ENCODE data around the gene OCLN. TPM values are rescaled to one million over a fixed set of nuclear protein-coding genes. Genes with fewer than 3 reads are reported as not detected.
"Not testable (repeated sequence)": the region's sequence is repeated elsewhere in the genome, so short reads cannot be mapped to it uniquely, and the experiment has no call there.

OCLN gene
- total and polyA plus RNA-seq, 7 experiments from 2014 or later, result 0.07 to 8.5 (median 1.6) TPM

DNA sequence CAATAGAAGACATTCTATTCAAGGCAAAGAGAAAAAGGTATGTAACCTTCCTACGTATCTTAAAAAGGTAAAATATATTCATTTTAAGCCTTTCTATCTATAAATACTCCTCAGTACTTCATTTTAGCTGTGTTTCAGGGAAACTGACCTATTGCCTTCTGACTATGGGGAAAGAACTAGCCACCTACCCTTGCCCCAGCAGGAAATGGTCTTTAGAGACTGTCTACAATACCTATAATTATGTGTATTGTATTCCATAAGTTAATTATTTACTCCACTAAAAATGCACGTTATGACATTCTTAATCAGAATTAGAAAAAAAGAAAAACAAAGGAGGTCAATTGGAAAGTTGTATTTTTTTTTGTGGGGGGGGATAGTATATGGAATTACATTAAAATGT is 73.6 kb downstream of the OCLN start:
- H3K4me3 ChIP-seq (ENCODE audit: low read length); POLR2A ChIA-PET; H3K4me3 Mint-ChIP-seq; H3K27me3 ChIP-seq (ENCODE audit: control insufficient read depth in 2 of 2, insufficient read depth in 2 of 2, low read length in 2 of 2); H3K27ac ChIP-seq (ENCODE audit: low read depth, low read length); H3K4me1 ChIP-seq (ENCODE audit: control insufficient read depth in 2 of 2, insufficient read depth in 2 of 2, low read length in 2 of 2); H3K9me3 ChIP-seq (ENCODE audit: control insufficient read depth in 2 of 3, low read length in 3 of 3); ATAC-seq; CTCF ChIA-PET; H3K27ac Mint-ChIP-seq; H3K36me3 Mint-ChIP-seq; H3K9me3 Mint-ChIP-seq; H3K36me3 ChIP-seq (ENCODE audit: control insufficient read depth in 2 of 3, insufficient read depth in 3 of 3, low read length in 3 of 3); H3K27me3 Mint-ChIP-seq; DNase-seq; intact Hi-C loops (cut with micrococcal nuclease); H3K4me1 Mint-ChIP-seq: not testable (repeated sequence)

DNA sequence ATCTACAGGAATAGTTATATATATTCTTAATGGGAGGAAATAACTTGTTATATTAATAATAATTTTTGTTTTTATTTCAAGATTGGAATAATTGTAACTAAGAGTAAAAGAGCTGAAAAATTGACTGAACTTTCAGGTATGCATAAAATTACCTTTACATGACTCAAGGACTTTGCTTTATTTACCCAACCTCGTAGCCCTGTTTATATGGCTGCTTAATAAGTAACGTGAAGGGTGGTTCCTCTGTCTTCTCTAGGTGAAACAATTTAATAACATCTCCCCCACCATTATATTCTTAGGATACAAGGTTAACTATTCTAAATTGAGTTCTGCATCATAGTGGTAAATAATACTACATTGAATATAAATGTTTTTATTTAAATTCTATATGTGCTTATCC is 75.5 kb downstream of the OCLN start:
- H3K27me3 ChIP-seq (ENCODE audit: control insufficient read depth in 2 of 2, insufficient read depth in 2 of 2, low read length in 2 of 2); H3K4me1 Mint-ChIP-seq; H3K4me3 ChIP-seq (ENCODE audit: low read length); POLR2A ChIA-PET; H3K4me3 Mint-ChIP-seq; H3K27ac Mint-ChIP-seq; H3K36me3 Mint-ChIP-seq; H3K4me1 ChIP-seq (ENCODE audit: control insufficient read depth in 2 of 2, insufficient read depth in 2 of 2, low read length in 2 of 2); CTCF ChIA-PET; DNase-seq; H3K27ac ChIP-seq (ENCODE audit: low read depth, low read length); ATAC-seq; intact Hi-C loops (cut with micrococcal nuclease); H3K9me3 Mint-ChIP-seq; H3K9me3 ChIP-seq (ENCODE audit: control insufficient read depth in 2 of 3, low read length in 3 of 3); H3K27me3 Mint-ChIP-seq; H3K36me3 ChIP-seq (ENCODE audit: control insufficient read depth in 2 of 3, insufficient read depth in 3 of 3, low read length in 3 of 3): not testable (repeated sequence)

DNA sequence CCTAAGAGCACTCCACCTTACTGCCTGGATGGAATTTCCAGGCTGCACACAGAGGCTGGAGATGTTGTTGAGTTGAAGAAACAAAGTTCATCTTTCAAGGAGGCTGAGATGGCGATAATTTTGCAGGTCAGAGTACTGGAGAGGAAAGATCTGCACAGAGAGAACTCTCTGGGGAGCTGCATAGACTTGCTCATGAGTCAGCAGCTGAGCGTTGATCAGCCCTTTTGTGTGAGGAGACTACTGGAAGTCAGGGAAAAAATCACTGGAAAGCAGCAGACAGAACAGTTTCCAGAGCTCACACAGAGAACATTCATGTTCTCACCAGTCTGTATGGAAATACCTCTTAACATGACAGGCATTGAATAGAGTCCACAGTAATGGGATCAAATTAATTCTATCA is 90.8 kb downstream of the OCLN start:
- ATAC-seq; H3K9me3 Mint-ChIP-seq; H3K4me1 ChIP-seq (ENCODE audit: control insufficient read depth in 2 of 2, insufficient read depth in 2 of 2, low read length in 2 of 2); H3K4me3 Mint-ChIP-seq; H3K36me3 ChIP-seq (ENCODE audit: control insufficient read depth in 2 of 3, insufficient read depth in 3 of 3, low read length in 3 of 3); H3K27ac ChIP-seq (ENCODE audit: low read depth, low read length); POLR2A ChIA-PET; H3K27ac Mint-ChIP-seq; H3K27me3 ChIP-seq (ENCODE audit: control insufficient read depth in 2 of 2, insufficient read depth in 2 of 2, low read length in 2 of 2); H3K9me3 ChIP-seq (ENCODE audit: control insufficient read depth in 2 of 3, low read length in 3 of 3); intact Hi-C loops (cut with micrococcal nuclease); H3K36me3 Mint-ChIP-seq; DNase-seq; H3K4me3 ChIP-seq (ENCODE audit: low read length); CTCF ChIA-PET; H3K27me3 Mint-ChIP-seq; H3K4me1 Mint-ChIP-seq: not testable (repeated sequence)

DNA sequence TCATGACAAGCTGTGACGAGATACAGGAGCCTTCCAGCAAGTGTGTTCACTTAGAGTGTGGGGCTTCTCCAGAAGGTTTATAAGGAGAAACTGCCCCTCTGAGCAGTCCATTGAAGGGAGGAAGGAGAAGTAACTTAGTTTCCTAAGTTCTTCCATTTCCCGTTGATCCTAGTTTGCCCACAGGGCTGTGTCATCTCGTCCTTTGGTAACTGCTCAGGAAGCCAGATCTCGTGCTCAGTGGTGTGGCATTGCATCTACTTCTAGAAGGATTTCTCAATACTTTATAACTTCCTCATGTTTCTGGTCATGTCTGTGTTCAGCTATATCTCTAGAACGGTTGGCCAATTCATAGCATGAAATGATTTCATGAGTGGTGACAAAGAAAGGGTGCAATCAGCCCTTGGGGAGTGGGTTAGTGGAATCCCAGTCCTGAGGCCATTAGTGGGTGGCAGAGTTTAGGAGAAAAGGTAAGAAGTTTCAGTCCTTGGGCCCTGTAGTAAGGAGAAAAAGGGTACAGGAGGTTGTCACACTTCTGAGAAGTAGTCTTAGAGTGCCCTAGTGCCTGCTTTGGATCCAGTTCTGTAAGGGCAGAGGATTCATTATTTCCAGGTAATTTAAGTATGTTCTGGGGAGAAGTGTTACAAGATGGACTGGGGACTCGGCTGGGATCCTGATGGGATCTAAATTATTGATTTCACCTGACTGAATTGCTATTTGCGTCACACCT is 103.7 kb downstream of the OCLN start:
- CTCF ChIA-PET; H3K27ac ChIP-seq (ENCODE audit: low read depth, low read length); H3K27me3 ChIP-seq (ENCODE audit: control insufficient read depth in 2 of 2, insufficient read depth in 2 of 2, low read length in 2 of 2); H3K9me3 Mint-ChIP-seq; H3K4me3 ChIP-seq (ENCODE audit: low read length); H3K4me1 ChIP-seq (ENCODE audit: control insufficient read depth in 2 of 2, insufficient read depth in 2 of 2, low read length in 2 of 2); H3K36me3 Mint-ChIP-seq; H3K27ac Mint-ChIP-seq; POLR2A ChIA-PET; H3K27me3 Mint-ChIP-seq; DNase-seq; intact Hi-C loops (cut with micrococcal nuclease); H3K4me1 Mint-ChIP-seq; H3K4me3 Mint-ChIP-seq; H3K9me3 ChIP-seq (ENCODE audit: control insufficient read depth in 2 of 3, low read length in 3 of 3); H3K36me3 ChIP-seq (ENCODE audit: control insufficient read depth in 2 of 3, insufficient read depth in 3 of 3, low read length in 3 of 3): not testable (repeated sequence)
- ATAC-seq, result peak; percentile 90

DNA sequence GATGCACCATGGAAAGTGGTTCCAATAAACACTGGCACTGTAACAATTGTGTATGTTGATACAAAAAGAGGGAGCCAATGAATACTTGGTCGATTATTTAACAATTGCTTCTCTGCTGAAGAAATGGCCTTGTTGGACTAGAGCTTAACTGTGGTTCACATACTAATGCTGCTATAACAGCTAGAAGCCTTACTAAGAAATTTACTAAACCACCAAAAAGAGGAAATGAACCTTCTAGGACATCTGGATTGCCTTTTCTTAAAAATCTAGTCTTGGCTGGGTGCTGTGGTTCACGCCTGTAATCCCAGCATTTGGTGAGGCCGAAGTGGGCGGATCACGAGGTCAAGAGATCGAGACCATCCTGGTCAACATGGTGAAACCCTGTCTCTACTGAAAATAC is 109.4 kb downstream of the OCLN start:
- H3K4me1 ChIP-seq (ENCODE audit: control insufficient read depth in 2 of 2, insufficient read depth in 2 of 2, low read length in 2 of 2); H3K4me1 Mint-ChIP-seq; H3K4me3 ChIP-seq (ENCODE audit: low read length); CTCF ChIA-PET; H3K36me3 Mint-ChIP-seq; H3K27ac Mint-ChIP-seq; intact Hi-C loops (cut with micrococcal nuclease); H3K9me3 ChIP-seq (ENCODE audit: control insufficient read depth in 2 of 3, low read length in 3 of 3); H3K27ac ChIP-seq (ENCODE audit: low read depth, low read length); H3K27me3 ChIP-seq (ENCODE audit: control insufficient read depth in 2 of 2, insufficient read depth in 2 of 2, low read length in 2 of 2); H3K4me3 Mint-ChIP-seq; H3K36me3 ChIP-seq (ENCODE audit: control insufficient read depth in 2 of 3, insufficient read depth in 3 of 3, low read length in 3 of 3); POLR2A ChIA-PET; H3K9me3 Mint-ChIP-seq; H3K27me3 Mint-ChIP-seq; DNase-seq: not testable (repeated sequence)
- peak; percentile 53 for ATAC-seq

DNA sequence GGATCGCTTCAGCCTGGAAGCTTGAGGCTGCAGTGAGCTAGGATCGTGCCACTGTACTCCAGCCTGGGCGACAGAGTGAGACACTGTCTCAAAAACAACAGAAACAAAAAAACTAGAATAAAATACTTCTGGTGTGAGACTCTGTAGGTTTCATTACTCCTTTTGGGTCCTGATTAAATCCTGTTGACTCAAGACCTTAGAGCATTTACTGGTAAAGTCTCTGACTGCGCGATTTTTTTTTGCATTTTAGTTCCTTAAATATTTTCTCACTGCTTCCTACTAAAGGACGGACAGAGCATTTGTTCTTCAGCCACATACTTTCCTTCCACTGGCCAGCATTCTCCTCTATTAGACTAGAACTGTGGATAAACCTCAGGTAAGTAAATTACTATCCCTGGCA is 114.2 kb downstream of the OCLN start:
- H3K9me3 ChIP-seq (ENCODE audit: control insufficient read depth in 2 of 3, low read length in 3 of 3); H3K27me3 ChIP-seq (ENCODE audit: control insufficient read depth in 2 of 2, insufficient read depth in 2 of 2, low read length in 2 of 2); DNase-seq; H3K36me3 ChIP-seq (ENCODE audit: control insufficient read depth in 2 of 3, insufficient read depth in 3 of 3, low read length in 3 of 3); H3K9me3 Mint-ChIP-seq; CTCF ChIA-PET; H3K27ac Mint-ChIP-seq; H3K4me3 ChIP-seq (ENCODE audit: low read length); H3K27me3 Mint-ChIP-seq; POLR2A ChIA-PET; H3K4me1 ChIP-seq (ENCODE audit: control insufficient read depth in 2 of 2, insufficient read depth in 2 of 2, low read length in 2 of 2); H3K4me3 Mint-ChIP-seq; H3K27ac ChIP-seq (ENCODE audit: low read depth, low read length); H3K4me1 Mint-ChIP-seq; H3K36me3 Mint-ChIP-seq; intact Hi-C loops (cut with micrococcal nuclease): not testable (repeated sequence)
- peak; percentile 74 for ATAC-seq
